IPS-20b (cell line): ENCODE results near the gene PPIG.
"Not testable (repeated sequence)": the region's sequence is repeated elsewhere in the genome, so short reads cannot be mapped to it uniquely, and the experiment has no call there.

Source experiments
- H3K27ac ChIP-seq: one replicate; pipeline ENCODE4 v1.5.1; 2013; ENCODE audit warnings: low read length
- H3K27me3 ChIP-seq: 2 replicates; pipeline ENCODE4 v1.6.1; 2013; ENCODE audit warnings: mild to moderate bottlenecking, low read length, inconsistent platforms; ENCODE audit not compliant: insufficient read depth
- H3K36me3 ChIP-seq: 2 replicates; pipeline ENCODE4 v1.6.1; 2013; ENCODE audit warnings: low read depth, mild to moderate bottlenecking, inconsistent platforms, low read length, moderate library complexity; ENCODE audit not compliant: insufficient read depth
- H3K4me1 ChIP-seq: 2 replicates; pipeline ENCODE4 v1.6.1; 2013; ENCODE audit warnings: mild to moderate bottlenecking, control low read depth, inconsistent platforms, low read length, moderate library complexity; ENCODE audit not compliant: insufficient read depth
- H3K4me3 ChIP-seq: 2 replicates; pipeline ENCODE4 v1.5.1; 2013; ENCODE audit warnings: mild to moderate bottlenecking, low read length, inconsistent platforms
- H3K9ac ChIP-seq: 2 replicates; pipeline ENCODE4 v1.6.1; 2013; ENCODE audit warnings: low read depth, mild to moderate bottlenecking, inconsistent platforms, low read length, moderate library complexity
- H3K9me3 ChIP-seq: 2 replicates; pipeline ENCODE4 v1.6.1; 2013; ENCODE audit warnings: mild to moderate bottlenecking, low read depth, low read length, inconsistent platforms; ENCODE audit not compliant: insufficient read depth

Gene PPIG

GRCh38 chr2:169598982-169599381 lies 14.8 kb downstream of the PPIG start:
- Histone ChIP-seq H3K9ac (no peak overlapping the region), H3K9me3 (no peaks in the 10 kb centered on the region), H3K27ac (no peak overlapping the region), H3K4me3 (no peak overlapping the region), H3K27me3 (no peaks in the 10 kb centered on the region), H3K36me3 (peaks cover 3% of the 10 kb centered on the region), H3K4me1 (no peaks in the 10 kb centered on the region)

- Histone ChIP-seq H3K36me3 (peaks cover 9% of the 10 kb centered on the region), H3K4me3 (no peak overlapping the region), H3K9me3 (no peaks in the 10 kb centered on the region), H3K27ac (no peak overlapping the region), H3K27me3 (no peaks in the 10 kb centered on the region), H3K9ac (no peak overlapping the region), H3K4me1 (no peaks in the 10 kb centered on the region)
These were observed 15.4 kb downstream of the PPIG start for GRCh38 chr2:169599568-169599967.

- H3K9ac ChIP-seq: no peak overlapping the region
- H3K4me3 ChIP-seq: no peak overlapping the region
- H3K27ac ChIP-seq: no peak overlapping the region
- H3K4me1 ChIP-seq: no peaks in the 10 kb centered on the region
- H3K36me3 ChIP-seq: peaks cover 88% of the 10 kb centered on the region
- H3K9me3 ChIP-seq: no peaks in the 10 kb centered on the region
- no peaks in the 10 kb centered on the region for H3K27me3 ChIP-seq
These were observed 25.1 kb downstream of the PPIG start for GRCh38 chr2:169609264-169609663.

GRCh38 chr2:169613876-169614275 lies 29.7 kb downstream of the PPIG start:
- H3K36me3 ChIP-seq: peaks cover 85% of the 10 kb centered on the region
- no peaks in the 10 kb centered on the region for H3K9me3 ChIP-seq

GRCh38 chr2:169615982-169616381 lies 31.8 kb downstream of the PPIG start:
- not testable (repeated sequence) for H3K27me3 ChIP-seq, H3K9me3 ChIP-seq, H3K4me1 ChIP-seq, H3K9ac ChIP-seq, H3K4me3 ChIP-seq, H3K27ac ChIP-seq
- peaks cover 78% of the 10 kb centered on the region for H3K36me3 ChIP-seq

More at GRCh38 chr2:169613876-169614275, 29.7 kb downstream of the PPIG start:
- Histone ChIP-seq H3K27ac (no peak overlapping the region), H3K4me3 (no peak overlapping the region), H3K27me3 (no peaks in the 10 kb centered on the region), H3K4me1 (no peaks in the 10 kb centered on the region), H3K9ac (no peak overlapping the region)

- Histone ChIP-seq H3K36me3 (peaks cover 72% of the 10 kb centered on the region), H3K27me3 (no peaks in the 10 kb centered on the region)
These were observed 35.8 kb downstream of the PPIG start for GRCh38 chr2:169619946-169620345.

GRCh38 chr2:169620509-169620908 lies 36.4 kb downstream of the PPIG start:
- H3K9me3 ChIP-seq: no peaks in the 10 kb centered on the region
- H3K27ac ChIP-seq: no peak overlapping the region
- H3K4me3 ChIP-seq: no peak overlapping the region
- H3K36me3 ChIP-seq: peaks cover 72% of the 10 kb centered on the region
- no peaks in the 10 kb centered on the region for H3K27me3 ChIP-seq
- no peaks in the 10 kb centered on the region for H3K4me1 ChIP-seq
- no peak overlapping the region for H3K9ac ChIP-seq

More at GRCh38 chr2:169619946-169620345, 35.8 kb downstream of the PPIG start:
- no peak overlapping the region for H3K27ac ChIP-seq
- no peak overlapping the region for H3K4me3 ChIP-seq
- H3K4me1 ChIP-seq: no peaks in the 10 kb centered on the region
- no peaks in the 10 kb centered on the region for H3K9me3 ChIP-seq
- H3K9ac ChIP-seq: no peak overlapping the region

- Histone ChIP-seq H3K27me3 (no peaks in the 10 kb centered on the region), H3K4me1 (no peaks in the 10 kb centered on the region), H3K9ac (no peak overlapping the region), H3K9me3 (no peaks in the 10 kb centered on the region), H3K27ac (no peak overlapping the region), H3K36me3 (peaks cover 67% of the 10 kb centered on the region), H3K4me3 (no peak overlapping the region)
These were observed 39.1 kb downstream of the PPIG start for GRCh38 chr2:169623235-169623634.

GRCh38 chr2:169625781-169626180 lies 41.6 kb downstream of the PPIG start:
- no peaks in the 10 kb centered on the region for H3K9me3 ChIP-seq
- no peak overlapping the region for H3K4me3 ChIP-seq
- no peaks in the 10 kb centered on the region for H3K4me1 ChIP-seq
- H3K9ac ChIP-seq: no peak overlapping the region
- peaks cover 60% of the 10 kb centered on the region for H3K36me3 ChIP-seq
- no peak overlapping the region for H3K27ac ChIP-seq
- no peaks in the 10 kb centered on the region for H3K27me3 ChIP-seq

GRCh38 chr2:169636440-169637097 lies 52.4 kb downstream of the PPIG start:
- no peaks in the 10 kb centered on the region for H3K4me1 ChIP-seq
- no peak overlapping the region for H3K27ac ChIP-seq
- H3K4me3 ChIP-seq: no peak overlapping the region
- peaks cover 68% of the 10 kb centered on the region for H3K36me3 ChIP-seq
- H3K9me3 ChIP-seq: no peaks in the 10 kb centered on the region
- no peaks in the 10 kb centered on the region for H3K27me3 ChIP-seq
- H3K9ac ChIP-seq: no peak overlapping the region

GRCh38 chr2:169637620-169638019 lies 53.5 kb downstream of the PPIG start:
- no peaks in the 10 kb centered on the region for H3K9me3 ChIP-seq
- H3K27ac ChIP-seq: no peak overlapping the region
- no peaks in the 10 kb centered on the region for H3K4me1 ChIP-seq
- H3K4me3 ChIP-seq: no peak overlapping the region
- H3K27me3 ChIP-seq: no peaks in the 10 kb centered on the region
- no peak overlapping the region for H3K9ac ChIP-seq
- peaks cover 61% of the 10 kb centered on the region for H3K36me3 ChIP-seq

- no peaks in the 10 kb centered on the region for H3K4me1 ChIP-seq
- H3K27me3 ChIP-seq: no peaks in the 10 kb centered on the region
- H3K36me3 ChIP-seq: peaks cover 37% of the 10 kb centered on the region
- no peak overlapping the region for H3K4me3 ChIP-seq
- H3K9ac ChIP-seq: no peak overlapping the region
- no peak overlapping the region for H3K27ac ChIP-seq
- H3K9me3 ChIP-seq: no peaks in the 10 kb centered on the region
These were observed 56.0 kb downstream of the PPIG start for GRCh38 chr2:169640104-169640503.
